ENCODE results near the gene ABI3.
A peak's percentile ranks its signal among the peaks of the same experiment; 100 is the strongest.

ABI3 gene

DNA sequence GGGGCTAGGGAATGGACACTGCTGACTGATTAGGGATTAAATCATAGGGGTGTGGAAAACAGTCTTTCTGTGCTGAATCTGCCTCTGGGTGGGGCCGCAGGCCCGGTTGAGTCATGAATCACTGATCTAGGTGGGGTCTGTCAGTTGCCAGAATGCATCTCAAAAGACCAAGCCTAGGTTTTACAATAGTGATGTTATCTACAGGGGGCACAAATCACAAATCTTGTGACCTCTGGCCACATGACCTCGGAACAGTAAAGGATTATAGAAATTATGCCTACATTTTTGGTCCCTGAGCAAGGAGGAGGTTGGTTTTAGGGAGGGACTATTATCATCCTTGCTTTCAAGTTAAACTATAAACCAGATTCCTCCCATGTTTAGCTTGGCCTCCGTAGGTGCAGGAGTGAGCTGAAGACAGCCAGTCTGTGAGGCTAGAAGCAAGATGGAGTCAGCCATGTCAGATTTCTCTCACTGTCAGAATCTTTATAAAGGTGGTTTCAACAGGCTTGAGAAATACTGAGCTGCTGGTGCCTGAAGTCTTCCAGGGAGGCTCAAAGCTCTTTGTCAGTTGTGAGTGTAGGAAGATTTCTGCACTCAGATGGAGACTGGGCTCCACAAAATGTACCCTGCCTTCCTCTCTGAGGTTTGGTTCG lies 13.0 kb upstream of the ABI3 start:
- DNase-seq = no peak

DNA sequence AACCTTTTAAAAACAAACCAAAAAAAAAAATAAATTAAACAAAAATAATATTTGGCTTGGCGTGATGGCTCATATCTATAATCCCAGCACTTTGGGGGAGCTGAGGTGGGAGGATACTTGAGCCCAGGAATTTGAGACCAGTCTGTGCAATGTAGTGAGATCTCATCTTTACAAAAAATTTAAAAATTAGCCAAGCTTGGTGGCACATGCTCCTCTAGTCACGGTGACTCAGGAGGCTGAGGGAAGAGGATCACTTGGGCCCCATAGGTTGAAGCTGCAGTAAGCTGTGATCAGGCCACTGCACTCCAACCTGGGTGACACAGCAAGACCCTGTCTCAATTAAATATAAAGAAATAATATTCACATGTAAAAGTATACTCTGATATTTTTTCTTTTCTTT lies 12.3 kb upstream of the ABI3 start:
- DNase-seq = no peak

DNA sequence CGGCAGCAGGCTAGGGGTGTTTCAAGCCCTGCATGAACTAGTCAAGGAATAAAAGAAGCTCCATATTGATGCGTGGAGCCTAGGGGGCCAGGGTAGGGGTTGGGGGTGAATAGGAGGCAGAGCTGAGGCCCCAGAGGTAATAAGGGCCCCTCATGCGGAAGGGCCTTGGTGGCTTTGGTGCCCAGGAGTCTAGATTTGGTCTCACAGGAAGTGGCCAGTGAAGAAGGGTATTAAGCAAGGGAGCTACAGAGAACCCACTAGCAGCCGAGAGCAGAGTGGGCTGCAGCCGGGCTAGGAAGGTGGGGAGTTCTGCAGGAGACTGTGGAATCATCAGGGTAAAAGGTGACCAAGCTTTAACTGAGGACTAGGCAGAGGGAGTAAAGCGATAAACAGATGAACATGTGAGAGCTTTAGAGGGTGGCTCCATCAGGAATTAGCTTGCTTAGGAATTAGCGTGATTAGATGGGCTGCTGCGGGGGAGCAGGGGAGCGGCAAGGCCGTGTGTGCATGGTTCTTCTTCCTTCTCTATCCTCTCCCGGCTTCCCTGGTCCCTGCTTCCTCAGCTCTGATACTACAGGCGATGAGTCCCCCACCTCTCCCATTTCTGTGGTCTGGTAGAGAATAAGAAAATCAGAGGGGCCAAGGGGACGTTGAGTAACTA lies 10.0 kb upstream of the ABI3 start:
- no peak for DNase-seq

DNA sequence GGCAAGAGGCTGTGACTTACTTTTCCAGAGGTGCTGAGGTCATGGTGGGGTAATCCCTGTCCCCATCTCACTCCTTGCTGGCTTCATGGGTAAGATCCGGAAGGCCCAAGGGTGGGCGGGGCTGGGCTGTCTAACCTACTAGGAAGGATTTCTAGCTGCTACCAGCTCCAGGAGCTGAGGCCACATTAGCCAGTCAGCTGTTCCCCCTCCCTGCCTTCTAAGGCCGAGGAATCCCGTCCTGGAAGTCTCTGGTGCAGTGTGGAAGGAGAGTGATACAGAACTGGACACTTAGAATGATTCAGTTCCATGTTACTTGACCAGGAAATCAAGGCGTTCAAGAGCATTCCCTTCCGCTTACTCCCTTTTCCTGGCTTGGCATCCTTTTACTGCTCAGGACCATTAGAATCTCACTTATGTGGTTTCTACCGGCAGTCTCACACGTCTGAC lies 9.0 kb upstream of the ABI3 start:
- no peak for DNase-seq

DNA sequence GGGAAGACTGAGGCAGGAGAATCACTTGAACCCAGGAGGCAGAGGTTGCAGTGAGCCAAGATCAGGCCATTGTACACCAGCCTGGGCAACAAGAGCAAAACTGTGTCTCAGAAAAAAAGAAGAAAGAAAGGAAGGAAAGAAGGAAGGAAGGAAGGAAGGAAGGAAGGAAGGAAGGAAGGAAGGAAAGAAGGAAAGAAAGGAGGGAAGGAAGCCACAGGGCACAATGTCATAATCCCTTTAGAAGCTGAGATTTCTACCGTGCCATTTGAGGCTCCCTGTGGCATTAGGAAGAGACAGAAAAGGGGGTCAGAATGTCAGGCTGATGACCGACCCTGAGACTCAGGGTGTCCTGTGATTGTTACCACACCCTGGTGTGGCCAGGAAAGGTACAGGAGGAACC lies 6.7 kb upstream of the ABI3 start:
- DNase-seq = no peak

DNA sequence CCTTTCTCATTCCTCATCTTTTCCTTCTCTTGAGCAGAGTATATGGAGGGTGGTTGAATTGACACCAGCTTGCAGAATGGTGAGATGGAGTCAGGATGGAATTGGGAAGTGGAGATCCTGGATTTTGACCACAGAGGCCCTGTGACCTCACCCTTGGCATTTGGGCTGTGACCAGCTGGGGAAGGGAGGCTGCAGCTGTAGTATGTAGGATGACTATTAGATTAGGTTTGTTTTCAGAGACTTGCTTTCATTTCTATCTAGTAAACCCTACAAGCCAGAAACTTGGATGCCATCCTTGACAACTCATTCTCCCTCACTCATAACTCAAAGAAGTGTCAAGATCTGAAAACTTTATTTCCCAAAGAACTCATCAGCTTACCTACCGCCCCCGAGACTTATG lies 6.0 kb upstream of the ABI3 start:
- DNase-seq = no peak

DNA sequence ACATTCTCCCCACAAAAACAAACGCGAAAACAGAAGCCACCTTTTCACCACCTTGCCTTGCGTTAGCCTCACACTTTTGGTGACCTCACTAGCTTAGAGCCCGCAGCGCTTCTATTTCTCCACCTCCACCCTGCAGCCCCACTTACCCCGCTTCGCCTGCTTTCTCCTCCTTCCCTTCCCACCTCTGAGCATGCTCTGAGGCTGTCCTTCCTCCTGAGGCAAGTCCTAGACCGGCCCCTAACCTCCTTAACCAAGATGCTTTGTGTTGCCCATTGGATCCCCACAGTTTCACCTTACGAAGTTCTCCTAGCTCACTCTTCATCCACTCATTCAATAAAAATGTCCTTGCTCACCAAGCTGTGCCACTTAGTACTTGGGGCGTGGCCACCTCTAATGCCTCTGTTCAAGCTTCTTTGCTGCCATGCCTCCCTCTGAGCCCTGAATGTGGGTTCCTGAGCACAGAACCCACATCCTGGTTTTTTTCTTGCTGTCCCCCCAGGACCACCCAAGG lies 1.4 kb upstream of the ABI3 start:
- DNase-seq = no peak

DNA sequence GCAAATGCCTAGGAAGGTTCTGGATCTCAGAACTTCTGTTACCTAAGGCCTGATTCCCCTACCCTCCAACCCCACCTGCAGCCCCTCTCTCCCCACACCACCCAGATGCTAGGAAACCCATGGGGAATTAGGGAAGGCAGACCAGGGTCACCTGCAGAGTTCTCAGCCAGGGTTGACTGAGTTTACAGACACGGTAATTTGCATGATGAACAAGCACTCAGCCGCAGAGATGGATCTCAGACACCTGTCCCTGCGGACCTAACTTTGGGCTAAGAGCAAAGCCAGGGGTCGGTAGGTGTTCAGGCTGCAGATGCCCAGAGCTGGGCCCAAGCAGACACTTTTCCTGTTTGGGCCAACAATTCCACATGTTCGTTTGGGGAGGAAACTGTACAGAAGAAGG lies 2.9 kb downstream of the ABI3 start:
- DNase-seq = no peak

DNA sequence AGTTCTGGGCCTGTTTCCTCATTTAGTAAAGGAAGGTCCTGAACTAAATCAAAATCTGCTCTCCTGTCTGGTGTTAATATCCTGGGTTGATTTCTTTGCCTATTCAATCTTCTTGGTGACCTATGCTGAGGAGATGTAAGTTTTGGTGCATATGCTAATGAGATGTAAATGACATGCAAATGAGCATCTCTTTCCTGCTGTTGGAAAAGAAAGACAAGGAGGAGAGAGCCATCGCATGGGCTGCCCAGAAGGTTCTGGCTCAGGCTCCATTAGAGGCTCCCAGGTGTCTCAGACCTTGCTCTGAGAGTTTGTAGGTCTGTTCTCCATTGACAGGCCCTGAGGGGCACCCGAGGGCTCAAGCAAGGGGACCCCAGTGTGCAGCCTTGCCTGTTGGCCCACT lies 3.3 kb downstream of the ABI3 start:
- DNase-seq = no peak

DNA sequence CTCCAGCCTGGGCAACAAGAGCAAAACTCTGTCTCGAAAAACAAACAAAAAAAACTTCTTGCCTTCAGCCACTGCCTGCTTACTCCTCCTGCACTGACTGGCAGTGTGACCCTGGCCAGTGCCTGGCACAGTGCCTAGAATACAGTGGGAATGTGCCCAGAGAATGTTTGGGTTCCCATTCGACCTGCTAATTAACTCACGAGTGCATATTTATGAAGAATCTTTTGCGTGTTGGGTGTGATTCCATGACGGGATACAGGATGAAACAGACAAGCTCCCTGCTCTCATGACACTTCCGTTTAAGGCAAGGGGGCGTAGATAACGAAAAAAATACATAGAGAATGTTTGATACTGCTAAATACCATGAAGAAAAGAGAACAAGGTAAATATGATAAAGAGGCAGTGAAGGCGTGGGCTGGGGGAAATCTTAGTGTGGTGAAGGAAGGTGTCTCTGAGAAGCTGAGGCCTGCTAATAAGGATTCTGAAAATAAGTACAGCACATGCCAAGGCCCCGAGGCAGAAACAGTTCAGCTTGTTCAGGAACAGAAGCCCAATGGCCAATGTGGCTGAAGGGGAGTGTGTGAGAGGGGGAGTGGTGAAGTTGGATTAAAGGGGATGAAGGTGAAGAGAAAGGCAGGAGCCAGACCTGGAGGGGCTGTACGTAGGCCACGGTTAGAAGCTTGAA lies 4.3 kb downstream of the ABI3 start:
- DNase-seq = no peak

DNA sequence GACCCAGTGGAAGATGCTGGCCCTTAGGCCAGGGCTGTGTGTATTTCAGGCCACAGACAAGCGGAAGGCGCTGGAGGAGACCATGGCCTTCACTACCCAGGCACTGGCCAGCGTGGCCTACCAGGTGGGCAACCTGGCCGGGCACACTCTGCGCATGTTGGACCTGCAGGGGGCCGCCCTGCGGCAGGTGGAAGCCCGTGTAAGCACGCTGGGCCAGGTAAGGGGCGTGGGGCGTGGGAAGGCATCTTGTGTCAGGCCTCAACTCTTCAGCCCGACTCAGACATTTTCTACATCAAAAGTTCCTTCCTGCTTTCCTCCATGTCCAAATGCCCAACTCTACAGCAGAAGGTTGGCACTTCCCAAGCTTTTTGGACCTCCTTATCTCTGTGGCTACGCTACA lies 6.0 kb downstream of the ABI3 start:
- no peak for DNase-seq

DNA sequence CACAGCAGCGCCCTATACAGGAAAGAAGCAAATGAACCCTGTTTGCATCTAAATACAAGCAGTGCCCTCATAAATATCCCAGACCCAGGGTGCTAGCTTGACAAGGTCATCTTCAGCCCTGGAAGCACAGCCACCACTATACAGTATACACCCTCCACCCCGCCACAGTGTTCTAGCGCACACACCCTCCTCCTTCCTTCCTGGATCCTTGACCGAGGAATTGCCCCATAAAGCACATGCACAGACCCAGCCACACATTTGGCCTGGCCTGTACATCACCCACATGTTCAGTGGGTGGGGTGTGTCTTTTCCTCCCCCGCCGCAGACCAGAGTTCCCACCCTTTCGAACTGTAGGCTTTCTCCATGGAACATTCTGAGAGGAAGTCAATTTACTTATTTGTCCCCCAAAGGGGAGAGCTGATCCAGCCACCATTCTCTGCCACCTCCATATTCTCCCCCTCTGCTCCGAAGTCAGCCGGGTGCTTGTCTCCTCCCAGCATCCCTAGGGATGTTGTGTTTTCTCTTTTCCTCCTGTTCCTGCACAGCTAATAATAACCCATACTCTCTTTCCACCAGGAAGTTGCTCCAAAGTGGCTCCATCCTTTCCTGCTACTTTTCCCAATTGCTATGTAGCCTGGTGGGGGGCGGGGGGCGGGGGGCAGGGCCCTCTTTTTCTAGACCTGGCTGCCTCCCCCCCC lies 6.6 kb downstream of the ABI3 start:
- no peak for DNase-seq

DNA sequence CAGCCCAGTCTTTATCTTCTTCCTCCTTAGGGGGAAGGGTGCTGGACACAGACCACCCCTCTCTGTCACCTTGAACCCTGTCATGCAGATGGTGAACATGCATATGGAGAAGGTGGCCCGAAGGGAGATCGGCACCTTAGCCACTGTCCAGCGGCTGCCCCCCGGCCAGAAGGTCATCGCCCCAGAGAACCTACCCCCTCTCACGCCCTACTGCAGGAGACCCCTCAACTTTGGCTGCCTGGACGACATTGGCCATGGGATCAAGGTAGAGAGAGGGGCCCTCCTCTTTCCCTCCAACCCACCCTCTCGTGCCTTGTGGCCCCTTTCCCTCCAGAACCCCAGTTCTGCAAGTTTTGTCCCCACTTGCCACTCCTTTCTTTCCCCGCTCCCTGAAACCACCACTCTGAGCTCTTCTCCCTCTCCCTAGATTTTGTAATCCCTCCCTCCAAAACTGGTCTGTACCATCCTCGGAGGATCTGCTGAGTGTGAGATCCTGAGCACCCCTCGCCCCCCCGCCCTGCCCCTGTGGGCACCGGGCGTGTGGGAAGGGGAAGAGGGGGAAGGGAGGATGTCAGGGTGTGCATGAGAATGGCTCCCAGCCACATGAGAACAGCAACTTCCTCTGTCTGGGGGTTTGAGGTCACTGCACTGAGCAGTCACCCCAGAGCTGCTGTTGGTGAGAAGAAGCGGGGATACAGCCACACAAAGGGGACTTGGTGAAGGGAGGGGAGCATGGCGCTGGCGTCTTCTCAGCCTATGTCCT lies 7.3 kb downstream of the ABI3 start:
- DNase-seq = peak; percentile 61

DNA sequence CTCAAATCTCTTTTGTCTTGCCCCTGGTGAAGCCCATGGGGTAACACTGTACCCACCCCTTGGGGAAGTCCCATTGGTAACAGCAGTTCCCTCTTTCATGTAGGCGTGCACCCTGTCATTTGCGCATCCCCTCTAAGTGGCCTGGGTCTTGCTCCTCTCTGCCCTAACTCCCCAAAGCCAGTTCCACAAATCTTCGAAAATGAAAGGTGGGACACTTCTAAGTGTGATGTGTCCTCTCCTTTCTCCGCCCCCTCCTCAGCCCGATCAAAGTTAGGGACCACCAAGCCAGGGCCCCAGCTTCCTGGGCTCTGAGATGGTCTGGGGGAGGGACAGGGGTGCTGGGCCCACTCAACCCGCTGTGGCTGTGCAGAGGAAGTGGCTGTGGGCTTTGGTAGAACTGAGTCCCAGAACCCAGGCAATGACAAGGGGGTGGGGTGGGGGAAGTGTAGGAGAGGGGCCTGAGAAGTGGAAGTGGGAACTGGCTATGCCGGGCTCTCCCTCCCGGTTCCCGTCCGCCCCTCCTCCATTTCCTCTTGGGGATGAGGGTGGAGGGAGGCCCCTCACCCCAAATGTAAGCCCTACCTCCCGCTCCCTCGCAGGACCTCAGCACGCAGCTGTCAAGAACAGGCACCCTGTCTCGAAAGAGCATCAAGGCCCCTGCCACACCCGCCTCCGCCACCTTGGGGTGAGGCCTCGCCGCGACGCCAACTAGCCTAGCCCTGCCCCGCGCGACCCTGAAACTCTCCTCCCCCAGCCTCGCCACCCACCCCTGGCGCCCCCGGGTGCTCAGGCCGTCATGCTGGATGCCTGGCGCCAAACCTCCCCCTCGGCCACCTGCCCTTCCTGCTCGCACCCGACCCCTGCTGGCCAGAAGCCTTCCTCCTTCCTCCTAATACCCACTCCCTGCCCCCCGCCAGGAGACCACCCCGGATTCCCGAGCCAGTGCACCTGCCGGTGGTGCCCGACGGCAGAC lies 8.7 kb downstream of the ABI3 start:
- no peak for DNase-seq

DNA sequence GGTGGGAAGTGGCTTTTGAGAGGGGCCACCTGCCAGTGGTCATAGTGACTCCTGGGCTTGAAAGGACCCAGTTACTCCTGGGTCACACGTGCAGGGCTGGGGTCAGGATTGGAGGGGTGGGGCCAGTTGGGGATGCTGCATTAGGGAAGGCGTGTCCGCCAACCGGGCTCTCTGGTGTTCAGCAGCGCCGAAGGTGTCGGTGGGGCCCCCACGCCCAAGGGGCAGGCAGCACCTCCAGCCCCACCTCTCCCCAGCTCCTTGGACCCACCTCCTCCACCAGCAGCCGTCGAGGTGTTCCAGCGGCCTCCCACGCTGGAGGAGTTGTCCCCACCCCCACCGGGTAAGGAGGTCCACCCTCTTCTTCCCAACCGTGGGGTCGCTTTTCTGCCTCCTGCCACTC lies 9.5 kb downstream of the ABI3 start:
- no peak for DNase-seq

DNA sequence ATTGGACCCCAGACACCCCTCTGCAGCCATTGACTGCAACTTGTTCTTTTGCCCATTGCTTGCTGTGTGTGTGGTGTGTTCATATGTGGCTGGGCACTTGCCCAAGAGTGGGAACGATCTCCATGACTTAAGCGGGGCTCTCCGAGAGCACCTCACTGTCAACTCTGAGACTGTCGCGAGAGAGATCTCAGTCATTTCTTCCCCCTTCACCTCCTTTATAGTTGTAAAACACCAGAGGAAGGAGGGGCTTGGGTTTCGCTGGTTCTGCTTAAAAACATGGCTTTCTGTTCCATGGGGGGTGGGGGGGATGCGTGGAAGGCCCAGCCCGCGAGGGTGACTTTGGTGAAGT lies 12.6 kb downstream of the ABI3 start:
- no peak for DNase-seq

DNA sequence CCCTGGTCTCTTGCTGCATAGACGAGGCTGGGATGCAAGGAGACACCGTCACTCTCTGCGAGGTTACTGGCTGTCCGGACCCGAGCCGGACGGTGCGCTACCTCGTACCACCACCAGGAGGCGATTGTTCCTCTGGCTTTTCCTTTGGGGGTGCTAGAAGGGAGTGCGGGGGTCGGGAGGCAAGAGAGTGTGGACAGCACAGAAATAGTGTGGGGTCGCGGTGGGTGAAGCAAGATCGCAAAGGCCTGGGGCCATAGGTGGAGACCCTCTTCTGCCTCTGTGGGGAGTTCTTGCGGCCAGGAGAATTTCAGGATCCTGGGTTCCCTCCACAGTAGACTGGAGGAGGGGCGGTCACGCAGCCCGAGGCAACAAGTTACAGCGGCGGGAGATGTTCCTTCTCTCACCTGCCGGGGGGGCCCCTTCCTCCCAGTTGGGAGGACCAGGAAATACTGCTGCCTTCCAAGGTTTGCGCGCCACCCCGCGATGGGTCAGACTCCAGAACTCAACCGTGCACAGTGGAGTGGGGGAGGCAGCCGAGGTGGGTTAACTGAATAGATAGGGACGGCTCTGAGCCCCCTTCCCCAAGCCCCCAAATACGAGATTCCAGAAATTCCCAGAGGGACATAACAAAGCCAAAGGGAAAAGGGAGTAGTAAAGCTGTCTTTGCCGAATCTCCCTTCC lies 13.2 kb downstream of the ABI3 start:
- DNase-seq = peak; percentile 38

DNA sequence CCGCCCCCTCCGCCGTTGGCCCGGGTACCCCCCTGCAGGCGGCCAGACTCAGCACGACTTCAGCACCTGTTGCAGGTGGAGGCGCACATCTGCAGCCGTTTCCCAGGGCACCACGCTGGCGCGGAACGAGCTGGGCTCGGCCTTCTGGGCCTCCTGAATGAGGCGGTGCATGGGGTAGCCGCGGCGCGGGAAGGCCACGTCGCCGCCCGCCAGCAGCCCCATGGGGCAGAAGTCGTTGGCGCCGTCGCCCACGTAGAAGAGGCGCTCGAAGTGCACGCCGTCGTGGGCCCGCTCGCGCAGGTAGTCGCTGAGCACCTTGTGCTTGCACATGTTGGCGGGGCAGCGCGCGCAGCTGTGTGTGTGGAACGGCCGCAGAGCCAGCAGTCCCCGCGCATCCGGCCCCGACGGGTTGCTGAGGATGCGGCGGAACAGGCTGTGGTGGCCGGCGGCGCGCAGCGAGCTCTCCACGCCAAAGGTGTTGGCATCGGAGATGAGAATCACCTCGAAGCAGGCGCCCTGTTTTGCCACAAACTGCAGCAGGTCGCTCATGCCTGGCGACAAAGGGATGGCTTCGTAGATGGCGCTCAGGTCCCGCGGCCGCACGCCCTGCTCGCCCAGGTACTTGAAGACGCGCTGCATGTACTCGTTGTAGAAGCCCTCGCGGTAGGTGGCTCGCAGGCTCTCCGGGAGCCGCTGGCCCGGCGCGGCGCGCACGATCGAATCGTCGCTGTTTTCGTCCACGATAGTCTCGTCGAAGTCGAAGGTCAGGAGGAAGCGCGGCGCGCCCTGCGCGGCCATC lies 13.9 kb downstream of the ABI3 start:
- peak; percentile 43 for DNase-seq

DNA sequence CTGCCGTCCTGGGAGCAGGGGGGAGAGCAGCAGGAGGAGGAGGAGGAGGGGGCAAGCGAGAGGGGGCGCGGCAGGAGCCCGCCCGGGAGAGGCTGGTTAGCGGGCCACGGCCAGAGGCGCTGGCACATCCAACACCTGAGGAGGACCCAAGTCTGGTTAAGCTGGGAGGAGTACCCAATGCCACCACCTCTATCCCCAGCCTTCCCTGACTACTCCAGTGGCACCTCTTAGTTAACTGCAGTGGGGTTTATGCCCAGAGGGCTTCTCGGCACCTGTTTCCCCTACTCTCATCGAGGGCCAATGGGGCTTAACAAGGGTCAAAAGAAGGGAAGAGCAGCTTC lies 14.5 kb downstream of the ABI3 start:
- no peak for DNase-seq

DNA sequence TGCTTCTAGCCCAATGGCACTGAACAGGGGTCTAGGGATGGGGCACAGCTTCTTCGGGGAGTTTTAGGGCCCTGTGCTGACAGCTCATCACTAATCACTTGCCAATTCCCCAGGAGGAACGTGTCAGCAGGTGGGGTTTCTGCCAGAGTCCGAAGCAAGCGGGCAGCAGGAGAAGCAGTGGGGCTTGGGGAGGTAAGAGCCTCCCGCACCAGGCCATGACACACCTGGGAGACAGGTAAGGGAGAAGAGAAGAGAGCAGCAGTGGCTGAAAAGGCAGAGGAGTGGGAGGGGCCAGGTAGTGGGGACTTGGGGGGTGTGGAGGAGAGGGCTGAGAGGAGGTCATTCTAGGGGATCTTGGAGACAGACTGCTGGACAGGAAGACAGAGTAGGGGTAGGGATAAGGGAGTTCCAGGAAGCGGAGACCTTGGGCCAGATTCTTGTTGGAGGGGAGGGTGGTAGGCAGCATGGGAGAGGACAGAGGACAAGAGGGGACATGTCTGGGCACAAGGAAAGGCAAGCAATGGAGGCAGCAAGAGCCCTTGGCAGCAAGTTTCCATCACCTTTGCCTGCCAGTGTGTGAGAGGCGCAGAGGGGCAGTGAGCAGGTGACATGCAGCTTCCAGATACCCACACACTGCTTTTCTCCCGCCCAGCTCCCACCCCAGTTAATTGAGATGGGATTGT lies 15.2 kb downstream of the ABI3 start:
- no peak for DNase-seq

All from activated effector memory CD4-positive, alpha-beta T cell treated with Interleukin-2 at 50 U/mL for 16 hours (primary cell).